OCI-LY1 (cell line): ENCODE data around the gene PTPN11.

Experiments used
- CTCF ChIP-seq: fragments of 200-600 bp; sonication (generic), shearing (Covaris generic); IDR thresholded peaks from 2 replicates; pipeline ENCODE4 v1.5.1; 2017; ENCODE audit warnings: mild to moderate bottlenecking, antibody characterized with exemption, low read length, moderate library complexity, mixed read lengths
- EZH2 ChIP-seq: fragments of 200-600 bp; sonication (generic), shearing (Covaris generic); IDR thresholded peaks from 2 replicates; pipeline ENCODE4 v1.8.0; 2017; ENCODE audit warnings: borderline replicate concordance, mixed run types, mild to moderate bottlenecking, antibody characterized with exemption, low read length, moderate library complexity, mixed read lengths

- TF ChIP-seq CTCF, result no peak
- no peak for TF ChIP-seq EZH2
Observed at GRCh38 chr12:112479413-112479812, 60.7 kb downstream of the PTPN11 start.
